ENCODE data around the gene DHRS1.

DHRS1 gene

DNA sequence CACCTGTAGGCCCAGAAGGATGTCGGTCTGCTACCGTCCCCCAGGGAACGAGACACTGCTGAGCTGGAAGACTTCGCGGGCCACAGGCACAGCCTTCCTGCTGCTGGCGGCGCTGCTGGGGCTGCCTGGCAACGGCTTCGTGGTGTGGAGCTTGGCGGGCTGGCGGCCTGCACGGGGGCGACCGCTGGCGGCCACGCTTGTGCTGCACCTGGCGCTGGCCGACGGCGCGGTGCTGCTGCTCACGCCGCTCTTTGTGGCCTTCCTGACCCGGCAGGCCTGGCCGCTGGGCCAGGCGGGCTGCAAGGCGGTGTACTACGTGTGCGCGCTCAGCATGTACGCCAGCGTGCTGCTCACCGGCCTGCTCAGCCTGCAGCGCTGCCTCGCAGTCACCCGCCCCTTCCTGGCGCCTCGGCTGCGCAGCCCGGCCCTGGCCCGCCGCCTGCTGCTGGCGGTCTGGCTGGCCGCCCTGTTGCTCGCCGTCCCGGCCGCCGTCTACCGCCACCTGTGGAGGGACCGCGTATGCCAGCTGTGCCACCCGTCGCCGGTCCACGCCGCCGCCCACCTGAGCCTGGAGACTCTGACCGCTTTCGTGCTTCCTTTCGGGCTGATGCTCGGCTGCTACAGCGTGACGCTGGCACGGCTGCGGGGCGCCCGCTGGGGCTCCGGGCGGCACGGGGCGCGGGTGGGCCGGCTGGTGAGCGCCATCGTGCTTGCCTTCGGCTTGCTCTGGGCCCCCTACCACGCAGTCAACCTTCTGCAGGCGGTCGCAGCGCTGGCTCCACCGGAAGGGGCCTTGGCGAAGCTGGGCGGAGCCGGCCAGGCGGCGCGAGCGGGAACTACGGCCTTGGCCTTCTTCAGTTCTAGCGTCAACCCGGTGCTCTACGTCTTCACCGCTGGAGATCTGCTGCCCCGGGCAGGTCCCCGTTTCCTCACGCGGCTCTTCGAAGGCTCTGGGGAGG is 11.3 kb upstream of the DHRS1 start, which contains the start of gene LTB4R:
Gene LTB4R, plus strand, starts transcription at position 857 of the 959 bp plus-strand sequence. CDS start 4,150 bp downstream, outside the sequence.
- in situ Hi-C loops (cut with MboI; ENCODE audit: low sequenced_read_pairs) = no loop called here

- in situ Hi-C loops (cut with MboI; ENCODE audit: low sequenced_read_pairs) = no loop called here
Measured at GRCh38 chr14:24310265-24310645, 10.7 kb upstream of the DHRS1 start.

DNA sequence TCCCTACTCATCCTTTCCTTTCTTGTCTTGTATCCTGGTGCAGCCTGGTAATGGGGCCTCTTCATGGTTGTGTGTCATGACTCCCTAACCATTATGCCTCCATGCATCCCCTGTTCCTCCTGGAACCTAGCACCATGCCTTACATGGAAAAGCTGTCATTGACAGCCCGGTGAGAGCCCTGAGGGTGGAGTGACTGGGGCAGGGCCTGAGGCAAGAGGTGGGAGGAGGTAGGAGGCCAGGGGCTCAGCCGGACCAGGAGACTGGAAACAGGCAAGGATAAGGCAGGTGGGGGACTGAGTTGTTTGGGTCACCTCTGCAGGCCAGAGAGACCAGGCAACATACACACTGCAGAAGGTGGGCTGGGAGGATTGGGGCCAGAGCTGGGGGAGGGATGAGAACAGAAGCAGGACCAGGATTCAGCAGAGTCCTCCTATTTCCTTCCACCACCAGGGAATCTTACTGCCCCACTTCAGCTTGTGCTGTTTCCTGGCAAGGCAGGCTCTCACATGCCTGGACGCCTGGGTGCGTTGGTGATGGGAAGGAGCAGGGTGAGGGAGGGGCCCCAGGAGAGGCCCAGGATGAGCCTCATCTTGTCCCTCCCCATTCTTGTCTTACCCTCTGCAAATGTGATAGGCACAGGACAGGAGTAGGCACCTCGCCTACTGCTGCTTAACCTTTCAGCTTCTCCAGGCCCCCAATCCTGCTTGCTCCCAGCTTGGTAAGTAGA is 10.1 kb upstream of the DHRS1 start, which contains the start of gene LTB4R2:
Gene LTB4R2, plus strand, starts transcription at position 603 of the 727 bp plus-strand sequence. CDS start 525 bp downstream, outside the sequence.
- in situ Hi-C loops (cut with MboI; ENCODE audit: low sequenced_read_pairs) = no loop called here

- in situ Hi-C loops (cut with MboI; ENCODE audit: low sequenced_read_pairs) = no loop called here
Measured at GRCh38 chr14:24308342-24309124, 9.0 kb upstream of the DHRS1 start.

- in situ Hi-C loops (cut with MboI; ENCODE audit: low sequenced_read_pairs) = no loop called here
Measured at GRCh38 chr14:24307575-24308341, 8.2 kb upstream of the DHRS1 start, which contains the start of gene CIDEB. TSS of gene CIDEB (minus strand) at chr14:24307977. CDS start at chr14:24307858, 119 bp downstream.

DNA sequence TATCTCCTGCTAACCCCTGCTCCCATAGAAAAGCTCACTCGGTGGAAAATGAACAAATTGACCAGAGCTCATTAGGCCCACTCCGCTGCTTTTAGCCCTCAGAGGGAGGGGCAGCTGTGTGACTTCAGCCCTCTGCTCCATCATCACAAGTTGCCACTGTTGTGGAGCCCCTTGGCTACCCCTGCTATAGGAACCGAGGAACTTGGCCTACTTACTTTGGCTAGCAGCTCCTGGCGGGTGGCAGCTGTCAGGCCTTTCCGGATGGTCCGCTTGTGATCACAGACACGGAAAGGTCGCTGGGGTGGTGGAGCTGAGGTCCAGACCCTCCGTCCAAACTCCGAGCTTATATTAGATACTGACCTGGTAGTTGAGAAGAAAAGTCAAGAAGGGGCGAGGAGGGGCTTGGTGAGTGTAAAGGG is 7.6 kb upstream of the DHRS1 start:
- in situ Hi-C loops (cut with MboI; ENCODE audit: low sequenced_read_pairs) = no loop called here

- in situ Hi-C loops (cut with MboI; ENCODE audit: low sequenced_read_pairs) = no loop called here
Measured at GRCh38 chr14:24304019-24304387, 4.4 kb upstream of the DHRS1 start.

- in situ Hi-C loops (cut with MboI; ENCODE audit: low sequenced_read_pairs) = no loop called here
Measured at GRCh38 chr14:24300326-24300980, 873 bp upstream of the DHRS1 start.

DNA sequence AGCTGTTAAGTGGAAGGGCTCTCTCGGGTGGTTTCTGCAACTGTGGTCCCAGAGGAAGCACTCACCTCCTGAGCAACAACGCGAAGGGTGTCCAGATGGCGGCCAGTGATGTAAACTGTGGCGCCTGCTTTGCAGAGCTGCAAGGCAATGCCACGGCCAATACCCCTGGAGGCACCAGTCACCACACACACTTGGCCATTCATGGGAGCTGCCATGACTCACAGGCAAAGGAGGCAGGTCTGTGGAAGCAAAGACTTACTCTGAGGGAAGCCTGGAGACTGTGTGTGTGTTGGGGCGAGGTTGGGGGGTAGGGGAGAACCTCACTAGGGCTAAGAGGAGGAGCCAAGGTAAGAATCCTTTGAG is 707 bp downstream of the DHRS1 start:
- in situ Hi-C loops (cut with MboI; ENCODE audit: low sequenced_read_pairs) = loop anchor here (5.0 kb wide), 1 partner anchor 57 kb away; the partner anchor contains the start of gene TINF2

- in situ Hi-C loops (cut with MboI; ENCODE audit: low sequenced_read_pairs) = loop anchor here (5.0 kb wide), 1 partner anchor 55 kb away; the partner anchor contains the start of gene TINF2
Measured at GRCh38 chr14:24297190-24297964, 2.2 kb downstream of the DHRS1 start.

GRCh38 chr14:24296341-24297157 is 3.0 kb downstream of the DHRS1 start:
- in situ Hi-C loops (cut with MboI; ENCODE audit: low sequenced_read_pairs) = loop anchor here (5.0 kb wide), 1 partner anchor 54 kb away; the partner anchor contains the start of gene TINF2

- in situ Hi-C loops (cut with MboI; ENCODE audit: low sequenced_read_pairs) = no loop called here
Measured at GRCh38 chr14:24293525-24293924, 6.1 kb downstream of the DHRS1 start.

DNA sequence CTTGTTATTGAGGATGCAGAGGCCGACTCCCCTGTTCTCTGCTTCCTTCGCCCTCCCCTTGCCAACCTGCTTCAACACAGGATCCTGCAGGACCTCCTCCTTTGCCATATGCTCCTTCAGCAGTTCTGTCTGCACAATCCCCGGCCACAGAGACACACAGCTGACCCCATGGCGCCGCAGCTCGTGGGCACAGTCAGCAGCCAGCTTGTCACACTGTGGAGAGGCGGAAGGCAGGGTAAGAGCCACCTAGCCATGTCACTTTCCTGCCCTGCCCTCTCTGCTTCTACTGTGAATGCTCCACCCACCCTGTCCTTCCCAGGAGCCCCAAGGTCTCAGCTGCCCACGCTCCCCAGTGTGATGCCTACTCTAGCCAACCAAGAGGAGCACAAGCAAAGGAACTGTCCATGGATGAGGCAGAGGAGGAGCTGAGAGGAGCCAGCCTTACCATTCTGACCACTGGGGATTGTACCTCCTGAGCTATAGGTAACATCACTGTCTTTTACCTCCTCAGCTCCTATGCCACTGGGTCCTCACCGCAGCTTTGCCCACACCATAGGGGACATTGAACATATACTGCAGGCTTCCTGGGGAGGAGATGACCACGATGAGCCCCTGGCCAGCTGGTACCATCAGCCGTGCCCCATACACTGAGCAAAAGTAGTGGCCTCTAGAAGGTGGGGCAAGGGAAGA is 7.3 kb downstream of the DHRS1 start:
- in situ Hi-C loops (cut with MboI; ENCODE audit: low sequenced_read_pairs) = no loop called here

GRCh38 chr14:24291446-24292117 is 8.0 kb downstream of the DHRS1 start:
- in situ Hi-C loops (cut with MboI; ENCODE audit: low sequenced_read_pairs) = no loop called here

GRCh38 chr14:24290746-24291145 is 8.8 kb downstream of the DHRS1 start:
- in situ Hi-C loops (cut with MboI; ENCODE audit: low sequenced_read_pairs) = no loop called here

GRCh38 chr14:24289649-24290280 is 9.8 kb downstream of the DHRS1 start:
- in situ Hi-C loops (cut with MboI; ENCODE audit: low sequenced_read_pairs) = no loop called here

All from HL-60/S4 treated with retinoic acid at 250 ng/mL for 4 days and 3 days (cell line).